Osteocyte (in vitro differentiated cells): ENCODE data around the gene LGALS3BP. TPM values are rescaled to one million over a fixed set of nuclear protein-coding genes. Genes with fewer than 3 reads are reported as not detected.

Source experiments
- DNase-seq: peaks from one replicate; pipeline ENCODE4 v3.0.0; 2021; ENCODE audit warnings: mixed read lengths; ENCODE audit not compliant: unreplicated experiment; ENCODE audit errors: extremely low spot score
- H3K27ac Mint-ChIP-seq: one replicate; pipeline ENCODE4 v1.8.0; 2021; ENCODE audit warnings: mild to moderate bottlenecking, mixed read lengths; ENCODE audit not compliant: unreplicated experiment
- H3K27me3 Mint-ChIP-seq: one replicate; pipeline ENCODE4 v1.8.0; 2021; ENCODE audit warnings: mixed read lengths; ENCODE audit not compliant: unreplicated experiment
- H3K36me3 Mint-ChIP-seq: one replicate; pipeline ENCODE4 v1.8.0; 2021; ENCODE audit warnings: mixed read lengths; ENCODE audit not compliant: unreplicated experiment
- H3K4me1 Mint-ChIP-seq: one replicate; pipeline ENCODE4 v1.8.0; 2021; ENCODE audit warnings: mixed read lengths; ENCODE audit not compliant: unreplicated experiment
- H3K4me3 Mint-ChIP-seq: one replicate; pipeline ENCODE4 v1.8.0; 2021; ENCODE audit warnings: mild to moderate bottlenecking, moderate library complexity, mixed read lengths; ENCODE audit not compliant: unreplicated experiment
- H3K9me3 Mint-ChIP-seq: one replicate; pipeline ENCODE4 v1.8.0; 2021; ENCODE audit warnings: mixed read lengths; ENCODE audit not compliant: unreplicated experiment
- CTCF ChIP-seq: fragments of 200-600 bp; sonication (generic); IDR thresholded peaks from 2 replicates; pipeline ENCODE4 v1.5.0; 2021; ENCODE audit warnings: antibody characterized with exemption, mild to moderate bottlenecking, moderate library complexity
- total RNA-seq: library from RNA; stranded (reverse); gene quantifications from 2 replicates; pipeline ENCODE4 v1.2.1, GENCODE V29; 2021

LGALS3BP gene
- total RNA-seq, 1 donor from 2014 or later = 439 TPM

GRCh38 chr17:78993241-78993956 lies 13.7 kb upstream of the LGALS3BP start:
- H3K9me3 Mint-ChIP-seq = no peaks in the 10 kb centered on the region
- H3K27ac Mint-ChIP-seq = no peak overlapping the region
- H3K4me3 Mint-ChIP-seq = no peak overlapping the region
- peak; percentile 86 for TF ChIP-seq CTCF
- peaks cover 25% of the 10 kb centered on the region for H3K36me3 Mint-ChIP-seq
- H3K27me3 Mint-ChIP-seq = no peaks in the 10 kb centered on the region
- DNase-seq = no peak
- H3K4me1 Mint-ChIP-seq = peaks cover 10% of the 10 kb centered on the region

GRCh38 chr17:78992542-78993212 lies 13.0 kb upstream of the LGALS3BP start:
- no peak for DNase-seq
- H3K4me3 Mint-ChIP-seq = no peak overlapping the region
- H3K4me1 Mint-ChIP-seq = peaks cover 6% of the 10 kb centered on the region
- peaks cover 25% of the 10 kb centered on the region for H3K36me3 Mint-ChIP-seq
- no peak for TF ChIP-seq CTCF
- no peak overlapping the region for H3K27ac Mint-ChIP-seq
- no peaks in the 10 kb centered on the region for H3K27me3 Mint-ChIP-seq
- H3K9me3 Mint-ChIP-seq = no peaks in the 10 kb centered on the region

DNA sequence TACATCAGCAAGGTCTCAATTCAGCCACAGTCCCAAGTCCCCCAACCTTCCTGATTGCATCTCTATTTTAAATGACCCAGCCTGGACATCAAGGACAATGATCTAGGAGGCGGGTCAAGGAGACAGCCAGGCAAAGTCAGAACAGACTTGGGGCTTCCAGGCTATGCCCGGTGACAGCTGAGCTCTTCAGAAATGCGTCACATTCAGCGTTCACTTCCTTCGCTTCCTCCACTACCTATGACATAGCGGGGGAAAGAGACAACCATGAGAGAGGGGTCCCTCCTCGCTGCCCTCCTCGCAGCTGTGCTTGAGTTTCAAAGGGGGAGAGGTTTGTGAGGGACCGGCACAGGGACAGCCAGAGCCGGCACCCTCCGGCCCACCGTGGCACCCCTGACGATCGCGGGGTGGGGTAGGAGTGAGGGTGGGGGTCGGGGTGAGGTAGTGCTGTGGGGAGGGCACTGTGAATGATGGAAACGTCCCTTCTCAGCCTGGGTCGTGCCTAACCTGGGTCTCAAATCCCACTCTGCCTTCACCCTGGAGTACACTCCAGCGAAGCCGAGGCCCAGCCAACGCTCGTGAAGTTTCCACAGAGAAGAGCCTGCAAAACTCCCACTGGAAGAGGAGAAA lies 12.3 kb upstream of the LGALS3BP start:
- Mint-ChIP-seq H3K27me3 (no peaks in the 10 kb centered on the region), H3K4me3 (no peak overlapping the region), H3K36me3 (peaks cover 24% of the 10 kb centered on the region), H3K4me1 (peaks cover 10% of the 10 kb centered on the region), H3K27ac (no peak overlapping the region), H3K9me3 (no peaks in the 10 kb centered on the region)
- TF ChIP-seq CTCF = no peak
- no peak for DNase-seq

DNA sequence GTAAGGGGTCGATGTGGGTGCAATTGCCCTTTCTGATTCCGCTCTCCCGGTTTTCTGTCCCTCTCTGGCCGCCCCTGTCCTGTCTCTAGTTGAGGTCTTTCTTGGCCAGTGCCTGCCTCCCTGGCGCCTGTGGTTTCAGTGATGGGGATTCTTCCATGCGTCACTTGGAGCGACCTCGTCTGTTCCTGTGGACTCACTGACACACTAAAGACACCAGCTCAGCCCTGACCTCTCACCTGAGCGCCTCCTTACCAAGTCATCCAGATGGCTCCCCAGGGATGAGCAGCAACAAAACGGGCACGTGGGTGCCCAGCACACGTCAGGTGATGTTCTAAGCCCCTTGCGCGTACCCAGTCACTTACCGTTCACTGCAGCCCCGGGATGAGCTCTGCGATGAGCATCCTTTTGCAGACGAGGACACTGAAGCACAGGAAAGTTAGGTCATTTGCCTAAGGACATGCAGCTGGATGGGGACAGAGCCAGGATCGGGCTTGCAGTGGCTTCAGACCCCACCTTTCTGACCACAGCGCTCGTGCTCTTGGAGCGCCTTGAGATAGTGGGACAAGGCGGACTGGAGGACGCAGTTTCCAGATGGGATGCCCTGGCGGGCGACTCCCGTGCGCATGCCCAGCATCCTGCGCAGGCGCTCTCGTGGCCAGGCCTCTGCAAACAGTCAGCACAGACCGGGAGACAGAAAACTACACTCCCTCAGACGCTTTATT lies 11.5 kb upstream of the LGALS3BP start:
- no peak for TF ChIP-seq CTCF
- peaks cover 16% of the 10 kb centered on the region for H3K4me1 Mint-ChIP-seq
- H3K9me3 Mint-ChIP-seq = no peaks in the 10 kb centered on the region
- H3K4me3 Mint-ChIP-seq = no peak overlapping the region
- H3K27me3 Mint-ChIP-seq = no peaks in the 10 kb centered on the region
- peaks cover 21% of the 10 kb centered on the region for H3K36me3 Mint-ChIP-seq
- no peak overlapping the region for H3K27ac Mint-ChIP-seq
- DNase-seq = no peak
